IPS-NIHi7 (cell line): Measurements from ENCODE around the gene PPCDC.
A peak's percentile ranks its signal among the peaks of the same experiment; 100 is the strongest.

Experiments used
- DNase-seq: peaks from one replicate; pipeline ENCODE4 v3.0.0; 2012; ENCODE audit warnings: mixed read lengths; ENCODE audit errors: extremely low spot score

Gene PPCDC

GRCh38 chr15:75016431-75016830 lies 7.0 kb upstream of the PPCDC start:
- DNase-seq, result no peak

GRCh38 chr15:75019916-75020315 lies 3.5 kb upstream of the PPCDC start:
- DNase-seq, result no peak

GRCh38 chr15:75021341-75021740 lies 2.0 kb upstream of the PPCDC start:
- DNase-seq, result no peak

- DNase-seq, result no peak
Measured at GRCh38 chr15:75022783-75023180, 608 bp upstream of the PPCDC start.

GRCh38 chr15:75023872-75024636 lies 664 bp downstream of the PPCDC start:
- DNase-seq, result peak; percentile 35

GRCh38 chr15:75025107-75025506 lies 1.7 kb downstream of the PPCDC start:
- no peak for DNase-seq

- DNase-seq, result no peak
Measured at GRCh38 chr15:75025548-75026260, 2.3 kb downstream of the PPCDC start.

- DNase-seq, result no peak
Measured at GRCh38 chr15:75027551-75027950, 4.2 kb downstream of the PPCDC start.

- DNase-seq, result no peak
Measured at GRCh38 chr15:75028991-75029377, 5.6 kb downstream of the PPCDC start.

- DNase-seq, result peak; percentile 84
Measured at GRCh38 chr15:75029378-75030022, 6.1 kb downstream of the PPCDC start.

GRCh38 chr15:75030023-75030413 lies 6.6 kb downstream of the PPCDC start:
- DNase-seq, result no peak

- no peak for DNase-seq
Measured at GRCh38 chr15:75030424-75030823, 7.0 kb downstream of the PPCDC start.

GRCh38 chr15:75031848-75032247 lies 8.5 kb downstream of the PPCDC start:
- DNase-seq, result no peak

GRCh38 chr15:75032395-75032794 lies 9.0 kb downstream of the PPCDC start:
- DNase-seq, result no peak

GRCh38 chr15:75033809-75034208 lies 10.4 kb downstream of the PPCDC start:
- no peak for DNase-seq

- no peak for DNase-seq
Measured at GRCh38 chr15:75034615-75035014, 11.2 kb downstream of the PPCDC start.

GRCh38 chr15:75036212-75036616 lies 12.8 kb downstream of the PPCDC start:
- peak; percentile 91 for DNase-seq

GRCh38 chr15:75037685-75038084 lies 14.3 kb downstream of the PPCDC start:
- DNase-seq, result no peak

GRCh38 chr15:75038231-75038630 lies 14.8 kb downstream of the PPCDC start:
- no peak for DNase-seq

- DNase-seq, result peak; percentile 53
Measured at GRCh38 chr15:75042730-75043508, 19.5 kb downstream of the PPCDC start.

GRCh38 chr15:75043509-75044257 lies 20.3 kb downstream of the PPCDC start:
- no peak for DNase-seq
